Activated CD8-positive, alpha-beta T cell treated with anti-CD3 and anti-CD28 coated beads for 36 hours (primary cell): ENCODE results near the gene CAP1. TPM values are rescaled to one million over a fixed set of nuclear protein-coding genes. Genes with fewer than 3 reads are reported as not detected.

Experiments
- ATAC-seq: fragments of 200-7000 bp; cut with Tn5 transposase; one replicate; pipeline ENCODE4 v1.10.0; 2021; ENCODE audit warnings: mild to moderate bottlenecking, moderate library complexity
- CTCF ChIA-PET: fragments of 350-600 bp; sonication (Branson Sonifier 250); formaldehyde crosslinking; loops from one replicate; lab custom pipeline; 2021; ENCODE audit warnings: antibody characterized with exemption; lab: Charles Lee
- POLR2A ChIA-PET: fragments of 350-600 bp; sonication (Branson Sonifier 250); formaldehyde crosslinking; loops from one replicate; lab custom pipeline; 2021; ENCODE audit warnings: antibody characterized with exemption; lab: Charles Lee
- DNase-seq: peaks from one replicate; pipeline ENCODE4 v3.0.0-alpha.2; 2020
- H3K27ac Mint-ChIP-seq: one replicate; pipeline ENCODE4 v1.8.0; 2021; ENCODE audit warnings: mild to moderate bottlenecking, mixed read lengths
- H3K27me3 Mint-ChIP-seq: one replicate; pipeline ENCODE4 v1.8.0; 2021; ENCODE audit warnings: mixed read lengths
- H3K36me3 Mint-ChIP-seq: one replicate; pipeline ENCODE4 v1.8.0; 2021; ENCODE audit warnings: low read depth, mixed read lengths
- H3K4me1 Mint-ChIP-seq: one replicate; pipeline ENCODE4 v1.8.0; 2021; ENCODE audit warnings: low read depth, mixed read lengths
- H3K4me3 Mint-ChIP-seq: one replicate; pipeline ENCODE4 v1.8.0; 2021; ENCODE audit warnings: mild to moderate bottlenecking, moderate library complexity, mixed read lengths
- H3K9me3 Mint-ChIP-seq: one replicate; pipeline ENCODE4 v1.8.0; 2021; ENCODE audit warnings: mixed read lengths
- intact Hi-C: fragments of 100-400 bp; cut with micrococcal nuclease; formaldehyde crosslinking; loops from one replicate; pipeline ENCODE4 v1.10.0; 2022
- total RNA-seq, 2 experiments: library from RNA; stranded (reverse); gene quantifications; one replicate each; pipeline ENCODE4 v1.2.3, GENCODE V29; 2021
- TF ChIP-seq, protein P1 (sequence below): fragments of 200-600 bp; IDR thresholded peaks from one replicate; pipeline ENCODE4 v1.8.0; 2022; ENCODE audit warnings: antibody characterized with exemption, mild to moderate bottlenecking

Gene CAP1
- total RNA-seq, 2 experiments from 2014 or later = 511 to 512 TPM

DNA sequence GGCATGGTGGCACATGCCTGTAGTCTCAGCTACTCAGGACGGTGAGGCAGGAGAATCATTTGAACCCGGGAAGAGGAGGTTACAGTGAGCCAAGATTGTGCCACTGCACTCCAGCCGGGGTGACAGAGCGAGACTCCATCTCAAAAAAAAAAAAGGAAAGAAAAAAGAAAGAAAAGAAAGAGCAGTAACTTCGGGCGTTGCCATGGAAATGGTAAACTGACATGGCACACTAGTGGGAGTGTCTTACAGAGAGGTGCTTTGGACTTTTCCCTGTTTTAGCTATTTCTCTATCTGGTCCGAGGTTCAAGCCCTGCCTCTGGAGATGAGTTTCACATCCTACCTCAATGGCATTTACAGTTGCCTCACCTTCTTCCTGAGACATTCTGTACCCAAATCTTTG is 79.6 kb downstream of the CAP1 start:
- H3K4me3 Mint-ChIP-seq = no peak overlapping the region

More for the DNA sequence above, 79.6 kb downstream of the CAP1 start:
- no peaks in the 10 kb centered on the region for H3K36me3 Mint-ChIP-seq
- intact Hi-C loops = no loop called here
- H3K27me3 Mint-ChIP-seq = peaks cover 9% of the 10 kb centered on the region
- CTCF ChIA-PET = interaction anchor here (1.3 kb wide), 1 partner anchor 24 kb away, joined by 7 read pairs; no protein-coding TSS in a partner anchor
- no peak overlapping the region for H3K27ac Mint-ChIP-seq
- ATAC-seq = no peak
- H3K9me3 Mint-ChIP-seq = no peaks in the 10 kb centered on the region
- TF ChIP-seq, protein P1, sequence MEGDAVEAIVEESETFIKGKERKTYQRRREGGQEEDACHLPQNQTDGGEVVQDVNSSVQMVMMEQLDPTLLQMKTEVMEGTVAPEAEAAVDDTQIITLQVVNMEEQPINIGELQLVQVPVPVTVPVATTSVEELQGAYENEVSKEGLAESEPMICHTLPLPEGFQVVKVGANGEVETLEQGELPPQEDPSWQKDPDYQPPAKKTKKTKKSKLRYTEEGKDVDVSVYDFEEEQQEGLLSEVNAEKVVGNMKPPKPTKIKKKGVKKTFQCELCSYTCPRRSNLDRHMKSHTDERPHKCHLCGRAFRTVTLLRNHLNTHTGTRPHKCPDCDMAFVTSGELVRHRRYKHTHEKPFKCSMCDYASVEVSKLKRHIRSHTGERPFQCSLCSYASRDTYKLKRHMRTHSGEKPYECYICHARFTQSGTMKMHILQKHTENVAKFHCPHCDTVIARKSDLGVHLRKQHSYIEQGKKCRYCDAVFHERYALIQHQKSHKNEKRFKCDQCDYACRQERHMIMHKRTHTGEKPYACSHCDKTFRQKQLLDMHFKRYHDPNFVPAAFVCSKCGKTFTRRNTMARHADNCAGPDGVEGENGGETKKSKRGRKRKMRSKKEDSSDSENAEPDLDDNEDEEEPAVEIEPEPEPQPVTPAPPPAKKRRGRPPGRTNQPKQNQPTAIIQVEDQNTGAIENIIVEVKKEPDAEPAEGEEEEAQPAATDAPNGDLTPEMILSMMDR = no peak
- POLR2A ChIA-PET = no interaction called here
- no peak for DNase-seq
- H3K4me1 Mint-ChIP-seq = no peaks in the 10 kb centered on the region

Other genes with a start within 250 kb of the CAP1 start
- gene TRIT1, start 157.2 kb upstream of the CAP1 start, total RNA-seq = 10 to 100 TPM; 34.2 to 34.5 TPM
- under 1 TPM; 0.13 to 0.20 TPM for gene MYCL, start 138.8 kb upstream of the CAP1 start, total RNA-seq
- gene MFSD2A, start 85.6 kb upstream of the CAP1 start, total RNA-seq = 10 to 100 TPM; 15.0 to 19.3 TPM
- gene PPT1, start 56.5 kb downstream of the CAP1 start, total RNA-seq = 10 to 100 TPM; 60.6 to 69.1 TPM
- gene RLF, start 120.7 kb downstream of the CAP1 start, total RNA-seq = 10 to 100 TPM; 21.2 to 21.3 TPM
- gene TMCO2, start 207.2 kb downstream of the CAP1 start, total RNA-seq = not detected
- 10 to 100 TPM; 20.1 to 21.2 TPM for gene ZMPSTE24, start 217.5 kb downstream of the CAP1 start, total RNA-seq